Left hindlimb (tissue), 1 donor: ENCODE data around the gene IFNA5.

Source experiments
- DNase-seq: peaks from one replicate; pipeline ENCODE4 v3.0.0-alpha.2; 2018

The IFNA5 gene

GRCh38 chr9:21289848-21290247 is 15.3 kb downstream of the IFNA5 start:
- no peak for DNase-seq

DNA sequence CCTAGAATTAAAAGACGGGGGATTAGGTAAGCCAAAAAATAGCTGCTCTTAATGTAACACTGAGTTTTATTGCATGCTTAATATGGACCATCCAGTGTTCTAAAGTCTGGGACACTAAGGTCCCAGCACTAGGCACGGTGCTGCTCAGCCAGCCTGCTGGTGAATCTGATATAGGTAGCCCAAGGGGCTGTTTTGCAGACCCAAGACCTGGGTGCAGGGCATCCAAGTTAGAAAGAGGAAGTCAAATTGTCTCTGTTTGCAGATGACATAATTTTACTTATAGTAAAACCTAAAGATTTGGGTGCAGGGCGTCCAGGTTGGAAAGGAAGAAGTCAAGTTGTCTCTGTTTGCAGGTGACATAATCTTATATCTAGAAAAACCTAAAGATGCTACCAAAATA is 17.8 kb downstream of the IFNA5 start:
- DNase-seq, result no peak

DNA sequence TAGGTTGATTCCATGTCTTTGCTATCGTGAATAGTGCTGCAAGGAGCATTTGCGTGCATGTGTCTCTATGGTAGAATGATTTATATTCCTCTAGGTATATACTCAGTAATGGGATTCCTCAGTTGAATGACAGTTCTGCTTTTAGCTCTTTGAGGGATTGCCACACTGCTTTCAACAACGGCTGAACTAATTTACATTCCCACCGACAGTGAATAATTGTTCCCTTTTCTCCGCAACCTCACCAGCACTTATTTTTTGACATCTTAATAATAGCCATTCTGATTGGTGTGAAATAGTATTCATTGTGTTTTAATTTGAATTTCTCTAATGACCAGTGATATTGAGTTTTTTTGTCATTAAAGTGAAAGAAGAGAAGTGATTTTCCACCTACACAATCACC is 18.5 kb downstream of the IFNA5 start:
- DNase-seq, result no peak

GRCh38 chr9:21286099-21286498 is 19.0 kb downstream of the IFNA5 start:
- no peak for DNase-seq

- no peak for DNase-seq
Observed at GRCh38 chr9:21281275-21281674, 23.8 kb downstream of the IFNA5 start.

DNA sequence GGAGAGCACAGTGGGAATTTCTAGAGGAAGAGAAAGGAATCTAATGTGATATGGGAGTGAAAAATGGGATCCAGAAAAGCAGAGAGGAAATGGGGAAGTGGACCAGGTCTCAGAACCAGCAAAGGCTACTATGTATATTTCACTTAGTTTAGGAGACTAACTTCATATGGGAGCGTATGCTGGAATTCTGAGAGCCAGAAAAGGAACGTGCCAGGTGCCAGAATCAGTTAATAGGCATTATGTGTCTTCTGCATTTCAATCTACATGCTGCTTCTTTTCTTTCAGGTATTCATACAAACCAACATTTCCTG is 36.8 kb downstream of the IFNA5 start:
- no peak for DNase-seq

- peak; percentile 40 for DNase-seq
Observed at GRCh38 chr9:21267485-21268346, 37.4 kb downstream of the IFNA5 start.

GRCh38 chr9:21266733-21267484 is 38.2 kb downstream of the IFNA5 start:
- DNase-seq, result peak; percentile 29

DNA sequence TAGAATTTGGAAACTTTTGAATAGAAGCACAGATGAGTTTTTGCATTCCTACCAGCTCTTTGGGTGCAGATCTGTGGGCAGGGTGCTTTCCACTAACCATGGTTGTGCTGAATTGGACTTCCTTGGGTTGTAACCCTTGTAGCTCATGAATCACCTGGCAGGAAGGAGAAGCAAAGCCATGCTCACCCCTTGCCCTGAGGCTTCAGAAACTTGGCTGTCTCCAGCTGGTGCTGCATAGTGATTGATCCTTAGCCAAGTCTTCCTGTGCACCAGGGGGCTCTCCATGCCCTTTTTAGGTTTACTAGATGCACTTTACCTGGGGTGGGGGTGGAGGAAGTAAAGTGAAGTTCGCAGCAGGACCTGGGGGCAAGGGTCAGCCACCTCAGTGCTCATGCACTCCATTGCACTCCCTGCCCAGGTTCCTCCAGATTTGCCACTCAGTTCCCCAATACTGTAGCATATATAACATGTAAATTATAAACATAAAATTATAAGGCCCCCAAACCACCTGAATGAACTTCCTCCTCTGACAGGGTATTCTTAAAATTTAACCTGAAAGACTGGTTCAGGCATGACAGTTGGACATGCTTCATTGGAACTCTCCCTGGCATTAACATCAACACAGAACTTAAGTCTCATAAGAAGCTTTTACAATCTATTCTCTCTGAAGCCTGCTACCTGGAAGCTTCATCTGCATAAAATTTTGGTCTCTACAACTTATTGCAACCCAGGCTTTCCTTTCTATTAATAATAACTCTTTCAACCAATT is 39.5 kb downstream of the IFNA5 start:
- no peak for DNase-seq

- DNase-seq, result no peak
Observed at GRCh38 chr9:21255538-21256212, 49.4 kb downstream of the IFNA5 start.
